GM12891 (cell line): ENCODE data around the gene WHRN.

ENCODE experiments used
- DNase-seq: peaks from one replicate; pipeline ENCODE4 v3.0.0; 2011; ENCODE audit warnings: low spot score; ENCODE audit not compliant: insufficient read length
- FAIRE-seq: peaks from 2 replicates; lab custom pipeline; 2011; peaks lifted over from hg19 to GRCh38; lab: Jason Lieb, UNC
- PAX5 ChIP-seq: IDR thresholded peaks from 2 replicates; pipeline ENCODE4 v1.6.1; 2011; ENCODE audit warnings: low read length, moderate library complexity, mild to moderate bottlenecking; ENCODE audit not compliant: insufficient read depth, severe bottlenecking
- POLR2A ChIP-seq: IDR thresholded peaks from 2 replicates; pipeline ENCODE4 v1.6.1; 2011; ENCODE audit warnings: low read depth, low read length, control low read depth
- POLR2AphosphoS5 ChIP-seq: IDR thresholded peaks from 2 replicates; pipeline ENCODE4 v1.6.1; 2011; ENCODE audit warnings: low read depth, low read length, control low read depth
- POU2F2 ChIP-seq: IDR thresholded peaks from 2 replicates; pipeline ENCODE4 v1.6.1; 2011; ENCODE audit warnings: low read depth, mild to moderate bottlenecking, control low read depth, low read length, moderate library complexity
- SPI1 ChIP-seq: IDR thresholded peaks from 2 replicates; pipeline ENCODE4 v1.6.1; 2011; ENCODE audit warnings: low read depth, low read length, control low read depth
- TAF1 ChIP-seq: IDR thresholded peaks from 2 replicates; pipeline ENCODE4 v1.6.1; 2011; ENCODE audit warnings: low read depth, low read length, control low read depth

The WHRN gene

DNA sequence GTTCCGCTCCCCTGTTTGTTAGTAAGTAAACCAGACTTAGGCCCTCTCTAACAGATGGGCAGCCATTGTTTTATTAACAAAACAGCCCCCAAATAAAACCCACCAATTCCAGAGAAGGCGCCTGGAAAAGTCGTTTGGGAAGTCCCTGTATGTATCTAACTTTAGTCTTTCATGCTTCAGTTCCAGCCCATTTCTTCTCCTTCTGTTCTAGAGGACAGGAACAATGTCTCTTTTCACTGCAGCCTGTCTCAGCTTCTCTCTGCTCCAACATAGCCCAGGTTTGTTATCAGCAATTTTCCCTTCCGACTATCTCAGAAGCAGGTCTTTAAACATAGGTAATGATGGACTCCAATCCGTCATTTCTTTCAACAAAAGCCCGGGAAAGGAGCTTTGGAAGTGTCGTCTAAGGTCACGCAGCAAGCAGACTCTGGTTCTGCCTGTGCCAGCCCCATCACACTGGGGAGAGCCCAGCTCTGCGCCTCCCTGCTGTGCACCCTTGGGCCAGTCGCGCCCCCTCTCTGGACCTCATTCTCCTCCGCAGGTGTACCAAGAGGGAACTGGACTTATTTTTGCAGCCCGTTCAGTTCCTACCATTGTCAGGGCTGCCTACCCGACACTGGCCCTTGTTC lies 107.9 kb downstream of the WHRN start:
- DNase-seq = no peak
- no peak for FAIRE-seq
- no peak for TF ChIP-seq POU2F2
- 0 out of 2 replicates have a peak, but pooled peaks have one; percentile 56 for TF ChIP-seq TAF1
- no peak for TF ChIP-seq SPI1

DNA sequence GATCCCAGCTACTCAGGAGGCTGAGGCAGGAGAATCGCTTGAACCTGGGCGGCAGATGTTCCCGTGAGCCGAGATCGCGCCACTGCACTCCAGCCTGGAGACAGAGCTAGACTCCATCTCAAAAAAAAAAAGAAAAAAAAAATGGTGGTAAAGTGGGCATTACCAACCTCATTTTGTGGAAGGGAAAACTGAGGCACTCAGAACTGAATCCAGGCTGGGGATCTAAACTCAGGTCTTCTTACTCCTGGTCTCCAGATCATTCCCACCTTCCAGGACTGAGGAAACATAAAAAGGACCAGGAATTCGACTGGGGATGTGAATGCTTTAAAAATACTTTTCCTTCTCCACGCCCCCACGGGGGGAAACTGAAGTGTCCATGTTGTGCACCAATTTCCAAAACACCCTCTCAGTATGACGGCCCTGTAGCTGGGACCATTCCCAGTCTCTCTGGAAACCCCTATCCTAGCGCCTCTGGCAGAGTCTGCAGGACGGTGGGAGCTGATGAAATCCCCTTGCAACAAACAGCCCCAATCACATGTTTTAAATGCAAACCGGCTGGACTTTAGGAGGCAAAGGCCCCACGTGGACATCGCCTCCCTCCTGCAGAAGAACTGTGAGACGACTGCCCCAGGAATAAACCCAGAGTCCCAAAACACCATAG lies 108.6 kb downstream of the WHRN start:
- DNase-seq (no peak), FAIRE-seq (no peak)
- TF ChIP-seq TAF1 (no peak), POLR2A (no peak), POLR2AphosphoS5 (no peak), POU2F2 (0 out of 2 replicates have a peak, but pooled peaks have one; percentile 9), PAX5 (no peak)

DNA sequence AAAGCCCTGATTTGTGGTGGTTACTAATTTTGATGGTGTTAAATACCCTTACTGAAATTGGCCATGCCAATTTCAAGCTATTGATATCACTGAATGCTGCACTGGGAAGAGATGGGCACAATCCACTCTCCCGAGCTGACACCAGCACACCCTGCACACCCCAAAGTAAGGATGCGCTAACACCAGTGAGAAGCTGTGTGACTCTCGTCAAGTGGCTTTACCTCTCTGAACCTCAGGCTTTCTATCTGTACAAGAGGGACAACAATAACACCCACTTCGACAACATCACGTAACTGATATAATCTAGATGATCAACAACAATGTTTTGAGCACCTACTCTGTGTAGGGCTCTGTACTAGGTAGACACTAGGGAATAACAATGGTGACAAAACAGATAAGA lies 109.5 kb downstream of the WHRN start:
- DNase-seq (no peak), FAIRE-seq (no peak)
- TF ChIP-seq TAF1 (no peak), POLR2AphosphoS5 (no peak), PAX5 (no peak), POU2F2 (no peak), SPI1 (no peak), POLR2A (no peak)

DNA sequence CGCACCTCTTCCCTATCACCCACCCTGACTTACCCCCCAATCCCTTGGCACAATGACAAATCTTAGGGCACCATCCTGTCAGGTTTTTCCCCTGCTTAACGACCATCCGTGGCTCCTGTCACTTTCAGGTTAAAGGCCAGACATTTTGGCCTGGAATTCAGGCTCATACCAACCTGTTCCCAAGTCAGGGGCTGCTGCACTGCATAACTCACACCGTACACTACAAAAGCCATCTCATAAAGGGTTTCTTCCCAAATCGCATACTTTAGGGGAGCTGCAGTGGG lies 110.0 kb downstream of the WHRN start:
- TF ChIP-seq SPI1 (no peak), POLR2AphosphoS5 (no peak), POU2F2 (no peak), PAX5 (no peak), POLR2A (no peak), TAF1 (no peak)
- FAIRE-seq (no peak), DNase-seq (no peak)

DNA sequence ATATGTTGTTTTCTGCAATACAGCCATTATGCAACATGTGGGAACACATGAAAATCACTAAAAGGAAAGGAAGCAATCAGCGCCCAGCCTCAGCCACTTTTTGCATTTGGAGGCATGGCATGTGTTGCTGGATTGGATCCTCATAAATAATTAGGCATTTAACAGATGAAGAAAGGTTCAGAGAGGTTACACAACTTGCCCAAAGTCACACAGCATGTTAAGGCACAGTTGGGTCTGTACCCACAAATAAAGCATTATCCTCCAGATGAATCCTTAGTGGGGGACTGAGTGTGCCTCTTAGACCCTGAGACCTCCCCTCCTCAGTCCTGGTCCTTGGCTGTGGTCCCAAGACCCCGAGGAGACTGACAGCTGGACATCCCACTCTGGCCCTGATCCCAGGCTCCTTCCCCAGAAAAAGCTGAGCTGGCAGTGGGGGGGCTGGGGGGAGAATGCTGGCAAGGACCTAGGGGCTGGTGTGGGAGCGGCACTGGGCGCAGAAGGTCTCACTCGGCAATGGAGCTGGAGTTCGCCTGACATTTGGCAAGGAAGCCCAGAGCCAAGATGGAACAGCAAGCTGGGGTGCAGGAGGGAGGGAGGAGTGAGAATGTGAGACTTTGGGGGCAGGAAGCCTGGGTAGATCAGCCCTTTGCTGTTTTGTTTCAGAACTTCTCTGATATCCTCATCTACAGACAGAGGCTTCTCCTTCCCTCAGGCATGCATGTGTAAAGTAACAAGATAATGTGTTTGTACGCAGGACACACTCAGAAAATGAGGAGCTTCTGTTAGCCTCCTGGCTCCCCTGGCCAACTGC lies 110.5 kb downstream of the WHRN start:
- TF ChIP-seq SPI1 (no peak), POLR2A (no peak)
- DNase-seq (no peak), FAIRE-seq (peak; percentile 5)

DNA sequence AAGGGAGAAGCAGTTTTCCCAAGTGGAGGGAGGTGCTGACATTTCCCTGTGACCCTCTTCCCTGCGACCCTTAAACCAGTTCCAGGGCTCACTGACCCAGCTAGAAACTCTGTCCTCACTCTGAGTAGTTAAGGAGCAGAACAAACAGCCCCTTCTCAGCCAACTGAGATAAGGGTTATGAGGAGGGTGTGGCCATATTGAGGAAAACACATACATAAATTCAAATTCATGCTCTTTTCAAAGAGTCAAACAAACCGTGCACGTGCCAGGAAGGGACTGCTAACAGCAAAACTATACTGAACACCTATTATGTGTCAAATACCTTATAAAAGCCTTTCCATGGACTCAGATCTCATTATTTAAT lies 112.5 kb downstream of the WHRN start:
- DNase-seq (no peak), FAIRE-seq (no peak)
- TF ChIP-seq POU2F2 (no peak), SPI1 (no peak), POLR2A (no peak), TAF1 (no peak), POLR2AphosphoS5 (no peak), PAX5 (no peak)

DNA sequence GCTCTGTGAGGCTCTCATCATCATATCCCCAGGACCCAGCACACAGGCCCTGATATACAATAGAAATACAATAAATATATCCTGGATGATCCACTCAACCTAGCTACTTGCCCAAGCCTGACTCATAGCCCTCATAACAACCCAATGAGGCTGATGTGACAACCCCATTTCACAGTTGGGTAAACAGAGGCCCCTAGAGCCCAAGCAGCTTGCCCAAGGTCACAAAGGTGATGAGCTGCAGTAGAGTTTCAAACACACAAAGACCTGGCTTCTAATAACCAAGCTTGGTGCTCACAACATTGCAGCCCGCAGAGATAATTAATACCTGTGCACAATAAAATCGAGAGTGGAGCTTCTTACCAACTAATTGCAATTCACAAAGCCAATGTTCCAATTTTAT lies 114.3 kb downstream of the WHRN start:
- TF ChIP-seq POLR2A (no peak), POU2F2 (no peak), PAX5 (no peak), POLR2AphosphoS5 (no peak), SPI1 (no peak), TAF1 (no peak)
- DNase-seq (no peak), FAIRE-seq (peak; percentile 31)

DNA sequence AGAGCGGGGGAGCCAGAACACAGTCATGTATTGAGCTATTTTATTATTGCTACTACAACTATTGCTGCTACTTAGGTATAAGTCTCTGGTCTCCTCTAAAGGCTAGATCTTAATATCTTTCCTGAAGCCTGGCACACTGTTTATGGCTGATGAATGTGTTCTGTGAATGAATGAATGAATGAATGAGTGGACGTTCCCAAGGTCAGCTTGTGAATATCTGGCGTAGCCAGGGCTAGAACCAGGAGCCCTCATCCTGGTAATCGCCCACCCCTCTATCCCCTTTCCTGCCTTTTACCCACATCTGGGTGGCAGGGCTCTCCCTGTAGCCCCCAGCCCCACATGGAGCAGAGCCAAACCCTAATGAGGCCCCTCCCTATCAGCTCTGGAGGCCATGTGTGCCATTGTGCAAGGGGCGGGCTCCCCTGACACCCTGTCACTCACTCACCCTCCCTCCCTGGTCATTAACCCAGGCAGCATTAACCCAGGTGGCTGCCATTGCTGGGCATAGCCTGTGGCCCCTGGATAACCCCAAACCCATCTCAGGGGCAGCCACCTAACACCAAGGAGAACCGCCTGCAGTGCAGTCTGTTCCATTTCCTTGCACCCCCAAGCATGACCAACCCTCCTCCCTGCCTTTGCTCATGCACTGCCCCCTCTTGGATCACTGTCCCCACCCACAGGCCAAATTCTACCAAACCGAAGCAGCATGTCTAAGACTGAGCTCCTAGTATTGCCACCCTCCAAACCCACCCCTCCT lies 115.5 kb downstream of the WHRN start:
- FAIRE-seq (peak; percentile 90), DNase-seq (no peak)
- no peak for TF ChIP-seq POLR2AphosphoS5
- 0 out of 2 replicates have a peak, but pooled peaks have one; percentile 3 for TF ChIP-seq POU2F2
- TF ChIP-seq SPI1 = no peak

DNA sequence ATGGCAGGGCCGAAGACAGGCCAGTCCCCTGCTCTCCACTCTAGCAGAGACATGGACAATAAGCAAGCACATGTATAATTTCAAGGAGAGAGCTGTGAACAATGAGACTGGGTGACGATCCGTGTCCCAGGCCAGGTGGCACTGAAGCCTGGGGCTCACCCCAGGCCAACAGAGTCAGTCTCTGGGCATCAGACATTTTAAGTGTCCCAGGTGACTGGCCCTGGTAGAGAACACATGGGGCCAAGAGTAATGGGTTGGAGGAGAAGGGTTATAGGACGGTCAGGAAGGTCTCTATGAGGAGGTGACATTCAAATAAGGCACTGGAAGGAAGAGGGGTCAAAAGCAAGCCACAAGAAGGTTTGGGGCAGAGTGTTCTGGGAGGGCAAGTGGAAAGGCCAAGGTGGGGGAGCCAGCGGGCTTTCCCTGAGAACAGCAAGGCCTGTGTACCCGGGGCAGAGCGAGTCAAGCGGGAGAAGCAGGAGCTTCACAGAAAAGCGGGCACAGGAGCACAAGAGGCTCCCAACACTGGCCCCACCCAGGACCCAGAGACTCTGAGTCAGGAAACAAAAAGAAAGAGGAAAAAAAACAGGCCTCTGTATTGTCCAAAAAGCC lies 116.4 kb downstream of the WHRN start:
- DNase-seq = no peak

More for the DNA sequence above, 116.4 kb downstream of the WHRN start:
- FAIRE-seq = no peak
- TF ChIP-seq POLR2AphosphoS5 = no peak
- no peak for TF ChIP-seq POLR2A
- no peak for TF ChIP-seq SPI1
- TF ChIP-seq PAX5 = no peak
- TF ChIP-seq POU2F2 = no peak
- TF ChIP-seq TAF1 = no peak
